Measurements from ENCODE around the gene KLHL20.

DNA sequence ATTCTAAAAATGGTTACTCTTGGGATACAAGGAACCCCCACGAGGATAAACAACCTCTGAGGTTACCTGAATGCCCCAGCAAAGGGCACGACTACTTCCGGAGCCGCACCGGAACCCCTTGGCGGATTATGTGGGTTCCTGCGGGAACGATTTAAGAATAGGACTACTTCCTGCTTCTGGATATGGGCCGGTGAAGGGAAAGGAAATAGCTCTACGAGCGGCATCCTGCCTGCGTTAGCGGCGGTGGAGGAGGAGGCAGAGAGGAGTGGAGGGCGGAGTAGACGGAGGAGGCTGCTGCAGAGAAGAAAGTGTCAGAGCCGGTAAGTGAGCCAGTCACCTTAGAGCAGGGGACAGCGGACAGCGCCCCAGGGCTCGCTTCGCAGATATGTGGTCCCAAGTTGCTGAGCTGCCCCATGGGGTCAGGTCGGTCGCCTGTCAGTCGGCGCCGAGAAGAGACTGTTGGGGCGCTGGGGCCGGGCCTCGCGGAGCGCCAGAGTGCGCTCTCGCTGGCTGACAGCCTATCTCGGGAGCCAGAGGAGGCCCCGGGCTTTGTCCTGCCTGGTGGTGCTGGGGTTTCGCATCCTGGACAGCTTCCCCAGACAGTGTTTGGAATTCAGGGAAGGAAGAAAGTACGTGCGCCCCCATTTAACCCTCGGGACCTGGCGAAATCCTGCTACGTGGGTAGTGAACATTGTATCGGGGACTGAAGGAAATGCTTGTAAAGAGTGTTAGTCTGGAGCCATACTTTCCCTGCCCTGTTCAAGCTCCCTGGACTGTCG, at the start of gene KLHL20:
- TF ChIP-seq POLR2A (IDR thresholded peaks at IDR 0.05), result peak; percentile 51 to 61
- TF ChIP-seq, protein P1, sequence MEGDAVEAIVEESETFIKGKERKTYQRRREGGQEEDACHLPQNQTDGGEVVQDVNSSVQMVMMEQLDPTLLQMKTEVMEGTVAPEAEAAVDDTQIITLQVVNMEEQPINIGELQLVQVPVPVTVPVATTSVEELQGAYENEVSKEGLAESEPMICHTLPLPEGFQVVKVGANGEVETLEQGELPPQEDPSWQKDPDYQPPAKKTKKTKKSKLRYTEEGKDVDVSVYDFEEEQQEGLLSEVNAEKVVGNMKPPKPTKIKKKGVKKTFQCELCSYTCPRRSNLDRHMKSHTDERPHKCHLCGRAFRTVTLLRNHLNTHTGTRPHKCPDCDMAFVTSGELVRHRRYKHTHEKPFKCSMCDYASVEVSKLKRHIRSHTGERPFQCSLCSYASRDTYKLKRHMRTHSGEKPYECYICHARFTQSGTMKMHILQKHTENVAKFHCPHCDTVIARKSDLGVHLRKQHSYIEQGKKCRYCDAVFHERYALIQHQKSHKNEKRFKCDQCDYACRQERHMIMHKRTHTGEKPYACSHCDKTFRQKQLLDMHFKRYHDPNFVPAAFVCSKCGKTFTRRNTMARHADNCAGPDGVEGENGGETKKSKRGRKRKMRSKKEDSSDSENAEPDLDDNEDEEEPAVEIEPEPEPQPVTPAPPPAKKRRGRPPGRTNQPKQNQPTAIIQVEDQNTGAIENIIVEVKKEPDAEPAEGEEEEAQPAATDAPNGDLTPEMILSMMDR (IDR thresholded peaks at IDR 0.05), result peak in 2 of 4 experiments; percentile 21 to 38
- no peak for TF ChIP-seq EP300 (IDR thresholded peaks at IDR 0.05)
